GM19455 (cell line): ENCODE results near the gene NEU4.
"Not testable (repeated sequence)": the region's sequence is repeated elsewhere in the genome, so short reads cannot be mapped to it uniquely, and the experiment has no call there.

ENCODE experiments used
- ATAC-seq: cut with Tn5 transposase; IDR thresholded peaks from one replicate; pipeline ENCODE4 v1.9.1; 2021; ENCODE audit not compliant: unreplicated experiment

The NEU4 gene

GRCh38 chr2:241833101-241833663 is 24.2 kb downstream of the NEU4 start:
- ATAC-seq: no peak

GRCh38 chr2:241833756-241834526 is 24.9 kb downstream of the NEU4 start:
- not testable (repeated sequence) for ATAC-seq

GRCh38 chr2:241834527-241835210 is 25.7 kb downstream of the NEU4 start:
- no peak for ATAC-seq

GRCh38 chr2:241835611-241836010 is 26.6 kb downstream of the NEU4 start:
- no peak for ATAC-seq

- no peak for ATAC-seq
Measured at GRCh38 chr2:241836292-241836691, 27.3 kb downstream of the NEU4 start.

GRCh38 chr2:241837197-241837965 is 28.4 kb downstream of the NEU4 start:
- no peak for ATAC-seq

- ATAC-seq: no peak
Measured at GRCh38 chr2:241841181-241842066, 32.4 kb downstream of the NEU4 start.

- no peak for ATAC-seq
Measured at GRCh38 chr2:241842067-241842415, 33.0 kb downstream of the NEU4 start.

GRCh38 chr2:241842620-241843211 is 33.7 kb downstream of the NEU4 start:
- ATAC-seq: no peak

- peak; percentile 28 for ATAC-seq
Measured at GRCh38 chr2:241843321-241844065, 34.5 kb downstream of the NEU4 start.

GRCh38 chr2:241844066-241844728 is 35.2 kb downstream of the NEU4 start:
- ATAC-seq: peak; percentile 48

GRCh38 chr2:241844831-241845578 is 36.0 kb downstream of the NEU4 start:
- no peak for ATAC-seq

GRCh38 chr2:241846406-241846805 is 37.4 kb downstream of the NEU4 start:
- ATAC-seq: no peak

- ATAC-seq: no peak
Measured at GRCh38 chr2:241848761-241849615, 40.0 kb downstream of the NEU4 start.

- ATAC-seq: no peak
Measured at GRCh38 chr2:241849616-241850543, 40.9 kb downstream of the NEU4 start.
